ENCODE data around the gene BET1L.

Gene BET1L

GRCh38 chr11:218815-219593, 11.8 kb upstream of the BET1L start:
- no peak overlapping the region for H3K4me3 ChIP-seq
- no peaks in the 10 kb centered on the region for H3K9me3 ChIP-seq
- no peak overlapping the region for H3K9ac ChIP-seq
- peaks cover 18% of the 10 kb centered on the region for H3K4me1 ChIP-seq
- peaks cover 59% of the 10 kb centered on the region for H3K36me3 ChIP-seq
- TF ChIP-seq Cebpa-rat (IDR thresholded peaks at IDR 0.05): no peak
- H3K27ac ChIP-seq: no peak overlapping the region
- no peak overlapping the region for H3K4me2 ChIP-seq
- H3K27me3 ChIP-seq: no peaks in the 10 kb centered on the region
- 0 out of 2 replicates have a peak, but pooled peaks cover 7% of the 10 kb centered on the region for H4K20me1 ChIP-seq

GRCh38 chr11:217704-218103, 10.5 kb upstream of the BET1L start:
- Histone ChIP-seq H3K27ac (no peak overlapping the region), H3K4me2 (no peak overlapping the region), H3K9me3 (no peaks in the 10 kb centered on the region), H3K36me3 (peaks cover 69% of the 10 kb centered on the region), H3K4me1 (peaks cover 5% of the 10 kb centered on the region; the same call in 1 of the 2 replicates), H4K20me1 (0 out of 2 replicates have a peak, but pooled peaks cover 7% of the 10 kb centered on the region), H3K4me3 (no peak overlapping the region), H3K9ac (no peak overlapping the region), H3K27me3 (no peaks in the 10 kb centered on the region)
- TF ChIP-seq Cebpa-rat (IDR thresholded peaks at IDR 0.05): no peak

DNA sequence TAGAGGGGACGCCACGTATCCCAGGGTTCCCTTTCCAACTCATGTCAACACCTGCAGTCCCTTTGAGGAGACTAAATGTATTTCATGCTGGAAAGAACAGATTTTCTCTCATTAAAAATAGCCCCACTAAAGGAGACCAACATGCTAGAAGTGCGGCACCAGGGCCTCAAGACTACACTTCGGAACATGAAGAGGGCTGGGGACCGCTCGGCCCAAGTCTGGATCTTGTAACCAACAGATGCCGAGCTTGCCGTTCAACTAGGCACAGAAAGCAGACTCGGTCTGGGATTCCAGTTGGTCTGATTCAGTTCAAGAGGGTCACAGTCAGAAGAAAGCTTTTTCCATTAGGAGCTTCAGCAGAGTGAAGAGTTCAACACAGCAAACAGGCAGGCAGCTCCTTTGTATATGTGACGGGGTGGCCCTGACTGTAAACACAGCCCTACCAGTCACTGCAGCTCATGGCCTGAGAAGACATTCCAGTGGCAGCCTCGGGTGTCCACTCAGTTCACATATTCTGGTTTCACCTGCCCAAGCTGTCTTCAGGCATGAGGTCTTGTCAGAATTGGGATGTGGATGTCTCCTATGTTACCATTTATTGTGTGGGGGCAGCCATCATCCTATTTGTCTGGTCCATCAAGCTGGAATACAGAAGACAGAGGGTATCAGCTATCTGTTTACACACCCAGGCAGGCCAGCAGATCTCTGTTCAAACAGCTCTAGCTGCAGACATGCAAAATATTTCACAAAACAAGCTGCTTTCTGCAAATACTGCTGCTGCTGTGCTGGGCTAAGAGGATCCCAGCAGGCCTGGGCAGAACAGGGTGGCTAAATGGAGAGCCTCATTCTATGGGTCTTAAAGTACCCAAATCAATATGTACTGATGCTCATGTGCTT, 9.1 kb upstream of the BET1L start:
- no peak overlapping the region for H3K4me2 ChIP-seq
- no peak overlapping the region for H3K27ac ChIP-seq
- peaks cover 18% of the 10 kb centered on the region for H4K20me1 ChIP-seq
- no peak overlapping the region for H3K9ac ChIP-seq
- H3K4me1 ChIP-seq: no peaks in the 10 kb centered on the region
- no peaks in the 10 kb centered on the region for H3K9me3 ChIP-seq
- H3K27me3 ChIP-seq: no peaks in the 10 kb centered on the region
- peaks cover 74% of the 10 kb centered on the region for H3K36me3 ChIP-seq
- no peak overlapping the region for H3K4me3 ChIP-seq
- TF ChIP-seq Cebpa-rat (IDR thresholded peaks at IDR 0.05): no peak

GRCh38 chr11:215581-216037, 8.4 kb upstream of the BET1L start:
- Histone ChIP-seq H3K27ac (no peak overlapping the region), H4K20me1 (peaks cover 26% of the 10 kb centered on the region), H3K27me3 (no peaks in the 10 kb centered on the region), H3K4me1 (peaks cover 5% of the 10 kb centered on the region), H3K9me3 (no peaks in the 10 kb centered on the region), H3K4me2 (no peak overlapping the region), H3K4me3 (no peak overlapping the region), H3K36me3 (peaks cover 81% of the 10 kb centered on the region), H3K9ac (no peak overlapping the region)
- TF ChIP-seq Cebpa-rat (IDR thresholded peaks at IDR 0.05): no peak

- TF ChIP-seq Cebpa-rat (IDR thresholded peaks at IDR 0.05): no peak
- Histone ChIP-seq H3K27me3 (no peaks in the 10 kb centered on the region), H3K4me3 (no peak overlapping the region), H3K4me2 (no peak overlapping the region), H3K4me1 (peaks cover 21% of the 10 kb centered on the region), H3K9ac (no peak overlapping the region), H4K20me1 (peaks cover 41% of the 10 kb centered on the region), H3K36me3 (peaks cover 90% of the 10 kb centered on the region), H3K27ac (no peak overlapping the region), H3K9me3 (no peaks in the 10 kb centered on the region)
Observed at GRCh38 chr11:214083-214482, 6.9 kb upstream of the BET1L start.

GRCh38 chr11:213111-213510, 5.9 kb upstream of the BET1L start:
- TF ChIP-seq Cebpa-rat (IDR thresholded peaks at IDR 0.05): no peak
- Histone ChIP-seq H3K4me1 (peaks cover 21% of the 10 kb centered on the region), H3K36me3 (peaks cover 84% of the 10 kb centered on the region), H3K4me2 (no peak overlapping the region), H4K20me1 (peaks cover 42% of the 10 kb centered on the region), H3K27ac (no peak overlapping the region), H3K4me3 (no peak overlapping the region), H3K9ac (no peak overlapping the region), H3K27me3 (no peaks in the 10 kb centered on the region), H3K9me3 (no peaks in the 10 kb centered on the region)

DNA sequence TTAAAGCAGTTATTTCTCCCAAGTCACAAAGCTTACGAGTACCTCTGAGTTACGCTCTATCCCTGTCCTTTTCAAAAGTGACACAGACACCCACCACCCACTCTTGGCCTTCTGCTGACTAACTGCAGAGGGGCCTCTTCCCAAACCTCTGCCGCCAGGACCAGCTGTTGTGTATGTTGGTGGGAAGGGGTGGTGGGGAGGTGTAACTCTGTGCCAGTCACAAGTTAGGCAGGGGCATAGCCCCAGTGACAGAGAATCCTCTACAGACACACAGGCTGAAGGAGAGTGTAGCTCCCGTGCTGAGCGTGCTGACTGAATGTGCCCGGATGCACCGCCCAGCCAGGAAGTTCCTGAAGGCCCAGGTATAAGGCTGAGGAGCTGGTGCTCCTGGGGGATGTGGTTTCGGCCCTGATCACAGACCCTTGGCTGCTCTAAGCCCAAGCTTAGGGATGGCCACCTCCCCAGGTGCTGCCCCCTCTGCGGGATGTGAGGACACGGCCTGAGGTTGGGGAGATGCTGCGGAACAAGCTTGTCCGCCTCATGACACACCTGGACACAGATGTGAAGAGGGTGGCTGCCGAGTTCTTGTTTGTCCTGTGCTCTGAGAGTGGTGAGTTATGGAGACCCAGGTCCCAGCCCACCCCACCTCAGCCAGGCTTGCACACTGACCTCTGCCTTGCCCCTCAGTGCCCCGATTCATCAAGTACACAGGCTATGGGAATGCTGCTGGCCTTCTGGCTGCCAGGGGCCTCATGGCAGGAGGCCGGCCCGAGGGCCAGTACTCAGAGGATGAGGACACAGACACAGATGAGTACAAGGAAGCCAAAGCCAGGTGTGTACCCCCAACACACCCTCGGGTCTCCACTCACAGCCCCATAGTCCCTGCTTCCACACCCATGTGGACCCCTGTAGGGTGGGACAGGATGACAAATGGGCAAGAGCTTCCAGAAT, 5.2 kb upstream of the BET1L start:
- Histone ChIP-seq H3K9ac (peak overlapping the region; percentile 98; the same call in 1 of the 2 replicates), H3K4me2 (no peak overlapping the region), H3K4me1 (peaks cover 21% of the 10 kb centered on the region), H3K27me3 (no peaks in the 10 kb centered on the region), H3K36me3 (peaks cover 77% of the 10 kb centered on the region), H4K20me1 (peaks cover 42% of the 10 kb centered on the region), H3K27ac (no peak overlapping the region), H3K9me3 (no peaks in the 10 kb centered on the region), H3K4me3 (no peak overlapping the region)
- no peak for TF ChIP-seq Cebpa-rat (IDR thresholded peaks at IDR 0.05)

GRCh38 chr11:211741-212140, 4.5 kb upstream of the BET1L start:
- peaks cover 74% of the 10 kb centered on the region for H3K36me3 ChIP-seq
- H3K27ac ChIP-seq: no peak overlapping the region
- H3K4me3 ChIP-seq: no peak overlapping the region
- H3K9me3 ChIP-seq: no peaks in the 10 kb centered on the region
- H3K4me1 ChIP-seq: peaks cover 21% of the 10 kb centered on the region
- peak overlapping the region; percentile 98; the same call in 1 of the 2 replicates for H3K9ac ChIP-seq
- peaks cover 46% of the 10 kb centered on the region for H4K20me1 ChIP-seq
- no peaks in the 10 kb centered on the region for H3K27me3 ChIP-seq
- TF ChIP-seq Cebpa-rat (IDR thresholded peaks at IDR 0.05): no peak
- no peak overlapping the region for H3K4me2 ChIP-seq

DNA sequence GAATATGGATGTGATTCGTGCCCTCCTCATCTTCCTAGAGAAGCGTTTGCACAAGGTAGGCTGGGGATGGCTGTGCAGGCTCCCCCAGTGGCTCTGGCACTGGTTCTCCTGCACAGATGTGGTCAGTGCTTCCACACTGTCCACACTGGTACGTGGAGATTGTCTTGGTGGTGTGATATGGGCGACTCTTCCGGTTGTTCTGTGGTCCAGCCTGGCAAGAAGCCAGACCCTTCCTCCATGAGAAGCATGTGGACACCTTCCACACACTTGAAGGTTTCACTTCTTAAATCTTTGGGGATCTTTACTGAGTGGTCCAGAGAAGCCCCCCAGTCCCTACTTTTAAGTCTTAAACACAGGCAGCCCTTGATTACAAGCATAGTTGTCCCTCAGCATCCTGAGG, 4.1 kb upstream of the BET1L start:
- H3K4me2 ChIP-seq: peak overlapping the region; percentile 99
- peaks cover 24% of the 10 kb centered on the region for H3K4me1 ChIP-seq
- H3K27ac ChIP-seq: no peak overlapping the region
- no peaks in the 10 kb centered on the region for H3K27me3 ChIP-seq
- no peak for TF ChIP-seq Cebpa-rat (IDR thresholded peaks at IDR 0.05)
- H3K4me3 ChIP-seq: no peak overlapping the region
- H3K9me3 ChIP-seq: no peaks in the 10 kb centered on the region
- H3K9ac ChIP-seq: peak overlapping the region; percentile 98; the same call in 1 of the 2 replicates
- peaks cover 50% of the 10 kb centered on the region for H4K20me1 ChIP-seq
- peaks cover 70% of the 10 kb centered on the region for H3K36me3 ChIP-seq
